ENCODE results near the gene P2RY2. TPM values are rescaled to one million over a fixed set of nuclear protein-coding genes. Genes with fewer than 3 reads are reported as not detected.

The P2RY2 gene
- total RNA-seq, 1 experiment from 2014 or later, result 1.2 TPM

GRCh38 chr11:73170140-73170539 is 47.9 kb upstream of the P2RY2 start (continued):
- TF ChIP-seq PRDM15 (CRISPR knock-in tag; IDR thresholded peaks at IDR 0.05) (no peak), RELA (CRISPR knock-in tag; IDR thresholded peaks at IDR 0.05; ENCODE audit: borderline replicate concordance) (no peak)

DNA sequence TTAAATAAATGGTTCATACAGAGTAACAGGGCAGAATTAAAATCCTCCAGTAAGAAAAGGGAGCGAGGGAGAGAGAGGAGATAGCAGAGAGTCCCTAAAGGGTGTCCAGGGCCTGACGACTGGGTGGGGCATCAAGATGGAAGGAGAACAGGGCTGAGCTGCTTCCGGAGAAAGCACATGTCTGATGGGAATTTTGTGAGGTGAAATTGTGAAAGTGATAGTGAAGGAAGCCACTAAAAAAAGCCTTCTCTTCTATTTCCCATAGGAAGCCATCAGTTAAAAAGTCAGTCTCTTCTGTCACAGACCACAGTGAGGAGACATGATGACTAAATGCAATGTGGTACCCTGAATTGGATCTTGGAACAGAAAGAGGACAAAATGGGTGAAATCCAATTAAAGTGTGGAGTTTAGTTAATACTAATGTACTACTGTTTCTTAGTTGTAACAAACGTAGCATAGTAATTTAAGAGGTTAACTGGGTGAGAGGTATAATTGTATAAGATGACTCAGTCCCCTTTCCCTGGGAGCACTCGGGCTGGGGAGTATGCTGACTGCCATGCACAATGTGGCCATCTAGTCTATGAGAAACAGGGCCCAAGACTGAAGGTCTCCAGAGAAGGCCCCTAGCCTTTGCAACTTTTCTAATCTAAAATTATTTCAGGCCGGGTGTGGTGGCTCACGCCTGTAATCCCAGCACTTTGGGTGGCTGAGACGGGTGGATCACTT is 46.5 kb upstream of the P2RY2 start:
- peaks cover 13% of the 10 kb centered on the region for H3K4me1 Mint-ChIP-seq
- CTCF ChIA-PET, result interaction anchor here (0.7 to 1.0 kb wide), 3 partner anchors 29 to 1281 kb away, joined by 3 to 4 read pairs (median 3); no protein-coding TSS in a partner anchor
- TF ChIP-seq, protein P1, sequence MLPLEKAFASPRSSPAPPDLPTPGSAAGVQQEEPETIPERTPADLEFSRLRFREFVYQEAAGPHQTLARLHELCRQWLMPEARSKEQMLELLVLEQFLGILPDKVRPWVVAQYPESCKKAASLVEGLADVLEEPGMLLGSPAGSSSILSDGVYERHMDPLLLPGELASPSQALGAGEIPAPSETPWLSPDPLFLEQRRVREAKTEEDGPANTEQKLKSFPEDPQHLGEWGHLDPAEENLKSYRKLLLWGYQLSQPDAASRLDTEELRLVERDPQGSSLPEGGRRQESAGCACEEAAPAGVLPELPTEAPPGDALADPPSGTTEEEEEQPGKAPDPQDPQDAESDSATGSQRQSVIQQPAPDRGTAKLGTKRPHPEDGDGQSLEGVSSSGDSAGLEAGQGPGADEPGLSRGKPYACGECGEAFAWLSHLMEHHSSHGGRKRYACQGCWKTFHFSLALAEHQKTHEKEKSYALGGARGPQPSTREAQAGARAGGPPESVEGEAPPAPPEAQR (CRISPR knock-in tag; IDR thresholded peaks at IDR 0.05), result no peak
- TF ChIP-seq E2F1 (CRISPR knock-in tag; IDR thresholded peaks at IDR 0.05) (no peak), PRDM15 (CRISPR knock-in tag; IDR thresholded peaks at IDR 0.05) (no peak), GRHL2 (CRISPR knock-in tag; IDR thresholded peaks at IDR 0.05; ENCODE audit: insufficient replicate concordance, severe bottlenecking) (no peak), IRF2 (CRISPR knock-in tag; IDR thresholded peaks at IDR 0.05; ENCODE audit: borderline replicate concordance, low read depth) (no peak), ZNF532 (CRISPR knock-in tag; IDR thresholded peaks at IDR 0.05; ENCODE audit: borderline replicate concordance) (no peak)
- TF ChIP-seq, protein P2, sequence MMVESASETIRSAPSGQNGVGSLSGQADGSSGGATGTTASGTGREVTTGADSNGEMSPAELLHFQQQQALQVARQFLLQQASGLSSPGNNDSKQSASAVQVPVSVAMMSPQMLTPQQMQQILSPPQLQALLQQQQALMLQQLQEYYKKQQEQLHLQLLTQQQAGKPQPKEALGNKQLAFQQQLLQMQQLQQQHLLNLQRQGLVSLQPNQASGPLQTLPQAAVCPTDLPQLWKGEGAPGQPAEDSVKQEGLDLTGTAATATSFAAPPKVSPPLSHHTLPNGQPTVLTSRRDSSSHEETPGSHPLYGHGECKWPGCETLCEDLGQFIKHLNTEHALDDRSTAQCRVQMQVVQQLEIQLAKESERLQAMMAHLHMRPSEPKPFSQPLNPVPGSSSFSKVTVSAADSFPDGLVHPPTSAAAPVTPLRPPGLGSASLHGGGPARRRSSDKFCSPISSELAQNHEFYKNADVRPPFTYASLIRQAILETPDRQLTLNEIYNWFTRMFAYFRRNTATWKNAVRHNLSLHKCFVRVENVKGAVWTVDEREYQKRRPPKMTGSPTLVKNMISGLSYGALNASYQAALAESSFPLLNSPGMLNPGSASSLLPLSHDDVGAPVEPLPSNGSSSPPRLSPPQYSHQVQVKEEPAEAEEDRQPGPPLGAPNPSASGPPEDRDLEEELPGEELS (CRISPR knock-in tag; IDR thresholded peaks at IDR 0.05), result no peak
- TF ChIP-seq, protein P3, sequence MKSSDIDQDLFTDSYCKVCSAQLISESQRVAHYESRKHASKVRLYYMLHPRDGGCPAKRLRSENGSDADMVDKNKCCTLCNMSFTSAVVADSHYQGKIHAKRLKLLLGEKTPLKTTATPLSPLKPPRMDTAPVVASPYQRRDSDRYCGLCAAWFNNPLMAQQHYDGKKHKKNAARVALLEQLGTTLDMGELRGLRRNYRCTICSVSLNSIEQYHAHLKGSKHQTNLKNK (CRISPR knock-in tag; IDR thresholded peaks at IDR 0.05), result no peak
- TF ChIP-seq, protein P4, sequence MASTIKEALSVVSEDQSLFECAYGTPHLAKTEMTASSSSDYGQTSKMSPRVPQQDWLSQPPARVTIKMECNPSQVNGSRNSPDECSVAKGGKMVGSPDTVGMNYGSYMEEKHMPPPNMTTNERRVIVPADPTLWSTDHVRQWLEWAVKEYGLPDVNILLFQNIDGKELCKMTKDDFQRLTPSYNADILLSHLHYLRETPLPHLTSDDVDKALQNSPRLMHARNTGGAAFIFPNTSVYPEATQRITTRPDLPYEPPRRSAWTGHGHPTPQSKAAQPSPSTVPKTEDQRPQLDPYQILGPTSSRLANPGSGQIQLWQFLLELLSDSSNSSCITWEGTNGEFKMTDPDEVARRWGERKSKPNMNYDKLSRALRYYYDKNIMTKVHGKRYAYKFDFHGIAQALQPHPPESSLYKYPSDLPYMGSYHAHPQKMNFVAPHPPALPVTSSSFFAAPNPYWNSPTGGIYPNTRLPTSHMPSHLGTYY (CRISPR knock-in tag; IDR thresholded peaks at IDR 0.05), result no peak
- TF ChIP-seq, protein P5, sequence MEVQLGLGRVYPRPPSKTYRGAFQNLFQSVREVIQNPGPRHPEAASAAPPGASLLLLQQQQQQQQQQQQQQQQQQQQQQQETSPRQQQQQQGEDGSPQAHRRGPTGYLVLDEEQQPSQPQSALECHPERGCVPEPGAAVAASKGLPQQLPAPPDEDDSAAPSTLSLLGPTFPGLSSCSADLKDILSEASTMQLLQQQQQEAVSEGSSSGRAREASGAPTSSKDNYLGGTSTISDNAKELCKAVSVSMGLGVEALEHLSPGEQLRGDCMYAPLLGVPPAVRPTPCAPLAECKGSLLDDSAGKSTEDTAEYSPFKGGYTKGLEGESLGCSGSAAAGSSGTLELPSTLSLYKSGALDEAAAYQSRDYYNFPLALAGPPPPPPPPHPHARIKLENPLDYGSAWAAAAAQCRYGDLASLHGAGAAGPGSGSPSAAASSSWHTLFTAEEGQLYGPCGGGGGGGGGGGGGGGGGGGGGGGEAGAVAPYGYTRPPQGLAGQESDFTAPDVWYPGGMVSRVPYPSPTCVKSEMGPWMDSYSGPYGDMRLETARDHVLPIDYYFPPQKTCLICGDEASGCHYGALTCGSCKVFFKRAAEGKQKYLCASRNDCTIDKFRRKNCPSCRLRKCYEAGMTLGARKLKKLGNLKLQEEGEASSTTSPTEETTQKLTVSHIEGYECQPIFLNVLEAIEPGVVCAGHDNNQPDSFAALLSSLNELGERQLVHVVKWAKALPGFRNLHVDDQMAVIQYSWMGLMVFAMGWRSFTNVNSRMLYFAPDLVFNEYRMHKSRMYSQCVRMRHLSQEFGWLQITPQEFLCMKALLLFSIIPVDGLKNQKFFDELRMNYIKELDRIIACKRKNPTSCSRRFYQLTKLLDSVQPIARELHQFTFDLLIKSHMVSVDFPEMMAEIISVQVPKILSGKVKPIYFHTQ (CRISPR knock-in tag; IDR thresholded peaks at IDR 0.05), result no peak

More for the DNA sequence above, 46.5 kb upstream of the P2RY2 start:
- Mint-ChIP-seq H3K27ac (no peak overlapping the region), H3K4me3 (no peak overlapping the region), H3K27me3 (ENCODE audit: low read depth) (no peaks in the 10 kb centered on the region; the same call in 1 of the 2 replicates), H3K36me3 (no peaks in the 10 kb centered on the region), H3K9me3 (no peaks in the 10 kb centered on the region)
- no peak for ATAC-seq
- POLR2A ChIA-PET, result no interaction called here
- no peak for DNase-seq (ENCODE audit: low spot score)

All from WTC11 (cell line).